Measurements from ENCODE around the gene CYB561D2.
"Not testable (repeated sequence)": the region's sequence is repeated elsewhere in the genome, so short reads cannot be mapped to it uniquely, and the experiment has no call there.

CYB561D2 gene

GRCh38 chr3:50350527-50351322 lies at the start of gene CYB561D2, which contains the start of gene NPRL2:
Gene CYB561D2, plus strand, starts transcription at chr3:50350862. Its CDS starts 572 bp downstream, at chr3:50351434.
Gene NPRL2, minus strand, starts transcription at chr3:50350775. Its CDS starts 123 bp downstream, at chr3:50350652.
- peak; percentile 96 to 98 for DNase-seq (ENCODE audit: low read depth in 2 of 2)

- DNase-seq (ENCODE audit: low read depth in 2 of 2): no peak
Observed at GRCh38 chr3:50302095-50303012, 48.3 kb upstream of the CYB561D2 start.

- no peak for DNase-seq (ENCODE audit: low read depth in 2 of 2)
Observed at GRCh38 chr3:50303013-50303815, 47.4 kb upstream of the CYB561D2 start, which contains the start of gene HYAL1. Gene HYAL1, minus strand, starts transcription at chr3:50303574. Its CDS starts 618 bp downstream, at chr3:50302956.

GRCh38 chr3:50304601-50305000 lies 46.1 kb upstream of the CYB561D2 start:
- no peak for DNase-seq (ENCODE audit: low read depth in 2 of 2)

- not testable (repeated sequence) for DNase-seq (ENCODE audit: low read depth in 2 of 2)
Observed at GRCh38 chr3:50312041-50312440, 38.6 kb upstream of the CYB561D2 start.

- DNase-seq (ENCODE audit: low read depth in 2 of 2): no peak
Observed at GRCh38 chr3:50314342-50314741, 36.3 kb upstream of the CYB561D2 start.

- DNase-seq (ENCODE audit: low read depth in 2 of 2): no peak
Observed at GRCh38 chr3:50314816-50315215, 35.8 kb upstream of the CYB561D2 start.

- peak in 1 of 2 donors; percentile 37 for DNase-seq (ENCODE audit: low read depth in 2 of 2)
Observed at GRCh38 chr3:50316657-50317242, 33.9 kb upstream of the CYB561D2 start.

- DNase-seq (ENCODE audit: low read depth in 2 of 2): no peak
Observed at GRCh38 chr3:50317300-50317699, 33.4 kb upstream of the CYB561D2 start.

- DNase-seq (ENCODE audit: low read depth in 2 of 2): no peak
Observed at GRCh38 chr3:50318163-50318562, 32.5 kb upstream of the CYB561D2 start.

- DNase-seq (ENCODE audit: low read depth in 2 of 2): no peak
Observed at GRCh38 chr3:50318615-50319014, 32.0 kb upstream of the CYB561D2 start.

- no peak for DNase-seq (ENCODE audit: low read depth in 2 of 2)
Observed at GRCh38 chr3:50319181-50319893, 31.3 kb upstream of the CYB561D2 start.

- no peak for DNase-seq (ENCODE audit: low read depth in 2 of 2)
Observed at GRCh38 chr3:50319894-50320625, 30.6 kb upstream of the CYB561D2 start.

- DNase-seq (ENCODE audit: low read depth in 2 of 2): no peak
Observed at GRCh38 chr3:50320853-50321335, 29.8 kb upstream of the CYB561D2 start.

- DNase-seq (ENCODE audit: low read depth in 2 of 2): peak; percentile 42 to 68
Observed at GRCh38 chr3:50321336-50322114, 29.1 kb upstream of the CYB561D2 start.

GRCh38 chr3:50322115-50322385 lies 28.6 kb upstream of the CYB561D2 start:
- DNase-seq (ENCODE audit: low read depth in 2 of 2): no peak

GRCh38 chr3:50322386-50323091 lies 28.1 kb upstream of the CYB561D2 start, which contains the start of gene HYAL2:
Gene HYAL2, minus strand, starts transcription at chr3:50322745. Its CDS starts 2,256 bp downstream, at chr3:50320489.
- DNase-seq (ENCODE audit: low read depth in 2 of 2): no peak

GRCh38 chr3:50323092-50323600 lies 27.5 kb upstream of the CYB561D2 start:
- no peak for DNase-seq (ENCODE audit: low read depth in 2 of 2)
